GM10266 (cell line): ENCODE measurements around the gene UGT3A1.
"Not testable (repeated sequence)": the region's sequence is repeated elsewhere in the genome, so short reads cannot be mapped to it uniquely, and the experiment has no call there.

ENCODE experiments used
- DNase-seq: peaks from one replicate; pipeline ENCODE4 v3.0.0; 2012; ENCODE audit errors: extremely low spot score
- TF ChIP-seq, protein P1 (sequence below): IDR thresholded peaks from 2 replicates; pipeline ENCODE4 v1.5.1; 2012; ENCODE audit warnings: mild to moderate bottlenecking, low read depth; ENCODE audit not compliant: control insufficient read depth, insufficient read depth; ENCODE audit errors: missing control alignments

Gene UGT3A1, protein sequence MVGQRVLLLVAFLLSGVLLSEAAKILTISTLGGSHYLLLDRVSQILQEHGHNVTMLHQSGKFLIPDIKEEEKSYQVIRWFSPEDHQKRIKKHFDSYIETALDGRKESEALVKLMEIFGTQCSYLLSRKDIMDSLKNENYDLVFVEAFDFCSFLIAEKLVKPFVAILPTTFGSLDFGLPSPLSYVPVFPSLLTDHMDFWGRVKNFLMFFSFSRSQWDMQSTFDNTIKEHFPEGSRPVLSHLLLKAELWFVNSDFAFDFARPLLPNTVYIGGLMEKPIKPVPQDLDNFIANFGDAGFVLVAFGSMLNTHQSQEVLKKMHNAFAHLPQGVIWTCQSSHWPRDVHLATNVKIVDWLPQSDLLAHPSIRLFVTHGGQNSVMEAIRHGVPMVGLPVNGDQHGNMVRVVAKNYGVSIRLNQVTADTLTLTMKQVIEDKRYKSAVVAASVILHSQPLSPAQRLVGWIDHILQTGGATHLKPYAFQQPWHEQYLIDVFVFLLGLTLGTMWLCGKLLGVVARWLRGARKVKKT

DNA sequence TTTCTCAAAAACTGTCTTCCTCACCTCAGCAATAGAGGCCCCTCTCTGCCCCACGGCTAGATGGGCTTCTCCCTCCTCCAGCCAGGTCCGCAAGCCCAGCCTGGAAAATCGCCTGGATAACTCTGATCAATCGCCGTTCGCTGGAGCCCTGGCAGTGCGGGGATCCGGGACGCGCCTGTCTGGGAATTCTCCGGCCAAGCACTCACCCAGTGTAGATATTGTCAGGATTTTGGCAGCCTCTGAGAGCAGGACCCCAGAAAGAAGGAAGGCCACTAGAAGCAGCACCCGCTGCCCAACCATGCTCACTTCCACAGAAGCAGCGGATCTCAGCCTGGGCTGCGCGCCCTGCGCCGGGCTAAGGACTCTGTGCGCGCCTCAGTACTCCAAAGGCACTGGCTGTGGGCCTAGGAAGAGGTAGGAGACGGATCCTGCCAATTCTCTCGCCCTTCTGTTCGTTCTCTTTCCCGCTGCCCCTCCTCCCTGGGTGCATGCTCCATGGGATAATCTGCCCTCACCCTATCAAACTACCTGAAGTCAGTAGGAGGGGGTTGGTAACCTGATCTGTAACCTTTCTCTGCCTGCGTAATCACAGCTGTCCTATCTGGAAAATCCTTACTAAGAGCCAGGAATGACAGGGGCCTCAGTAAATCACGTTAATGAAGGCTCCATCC lies at the start of gene UGT3A1:
UGT3A1 (minus strand) TSS at position 450 of the 671 bp plus-strand sequence; CDS start at position 300, 150 bp downstream.
- no peak for DNase-seq
- TF ChIP-seq, protein P1, sequence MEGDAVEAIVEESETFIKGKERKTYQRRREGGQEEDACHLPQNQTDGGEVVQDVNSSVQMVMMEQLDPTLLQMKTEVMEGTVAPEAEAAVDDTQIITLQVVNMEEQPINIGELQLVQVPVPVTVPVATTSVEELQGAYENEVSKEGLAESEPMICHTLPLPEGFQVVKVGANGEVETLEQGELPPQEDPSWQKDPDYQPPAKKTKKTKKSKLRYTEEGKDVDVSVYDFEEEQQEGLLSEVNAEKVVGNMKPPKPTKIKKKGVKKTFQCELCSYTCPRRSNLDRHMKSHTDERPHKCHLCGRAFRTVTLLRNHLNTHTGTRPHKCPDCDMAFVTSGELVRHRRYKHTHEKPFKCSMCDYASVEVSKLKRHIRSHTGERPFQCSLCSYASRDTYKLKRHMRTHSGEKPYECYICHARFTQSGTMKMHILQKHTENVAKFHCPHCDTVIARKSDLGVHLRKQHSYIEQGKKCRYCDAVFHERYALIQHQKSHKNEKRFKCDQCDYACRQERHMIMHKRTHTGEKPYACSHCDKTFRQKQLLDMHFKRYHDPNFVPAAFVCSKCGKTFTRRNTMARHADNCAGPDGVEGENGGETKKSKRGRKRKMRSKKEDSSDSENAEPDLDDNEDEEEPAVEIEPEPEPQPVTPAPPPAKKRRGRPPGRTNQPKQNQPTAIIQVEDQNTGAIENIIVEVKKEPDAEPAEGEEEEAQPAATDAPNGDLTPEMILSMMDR: no peak

DNA sequence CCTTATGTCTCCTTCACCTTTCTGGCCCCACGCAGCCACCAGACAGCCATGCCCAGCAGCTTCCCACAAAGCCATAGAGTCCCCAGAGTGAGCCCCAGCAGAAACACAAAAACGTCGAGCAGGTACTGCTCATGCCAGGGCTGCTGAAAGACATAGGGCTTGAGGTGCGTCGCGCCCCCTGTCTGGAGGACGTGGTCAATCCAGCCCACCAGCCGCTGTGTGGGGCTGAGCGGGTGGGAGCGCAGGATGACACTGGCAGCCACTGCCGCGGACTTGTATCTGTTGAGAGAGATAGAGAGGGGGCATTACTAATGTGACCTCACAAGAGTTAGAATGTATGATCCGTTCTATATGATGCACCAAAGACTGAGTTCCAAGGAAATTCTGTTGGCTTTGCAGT lies 44.5 kb upstream of the UGT3A1 start:
- TF ChIP-seq, protein P1: no peak
- no peak for DNase-seq

DNA sequence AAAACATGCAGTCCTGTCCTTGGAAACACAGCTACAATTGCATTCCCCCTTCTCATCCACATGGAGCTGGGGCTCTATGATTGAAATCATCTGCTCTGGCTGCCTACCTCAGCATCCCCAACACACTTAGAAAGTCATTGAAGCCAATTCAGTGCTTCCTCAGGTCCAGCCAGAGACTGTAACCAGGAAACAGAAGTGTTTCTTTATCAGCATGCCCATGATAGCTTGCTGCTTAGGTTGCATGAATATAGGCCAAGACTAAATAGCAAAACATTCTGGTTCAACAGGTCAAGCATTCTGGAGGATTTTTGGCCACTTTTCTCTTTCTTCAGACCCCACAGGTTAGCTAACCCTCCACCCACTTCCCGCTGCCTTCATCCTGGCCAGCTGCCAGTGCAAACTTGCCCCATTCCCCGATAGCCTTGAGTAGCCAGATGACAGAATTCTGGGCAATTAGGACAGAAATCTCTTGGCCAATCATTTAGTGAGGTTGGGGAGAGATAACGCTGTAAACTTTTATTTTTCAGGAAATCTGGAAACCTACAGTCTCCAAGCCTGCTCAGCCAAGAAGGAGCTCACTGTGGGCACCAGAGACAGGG lies 43.4 kb upstream of the UGT3A1 start:
- not testable (repeated sequence) for DNase-seq

DNA sequence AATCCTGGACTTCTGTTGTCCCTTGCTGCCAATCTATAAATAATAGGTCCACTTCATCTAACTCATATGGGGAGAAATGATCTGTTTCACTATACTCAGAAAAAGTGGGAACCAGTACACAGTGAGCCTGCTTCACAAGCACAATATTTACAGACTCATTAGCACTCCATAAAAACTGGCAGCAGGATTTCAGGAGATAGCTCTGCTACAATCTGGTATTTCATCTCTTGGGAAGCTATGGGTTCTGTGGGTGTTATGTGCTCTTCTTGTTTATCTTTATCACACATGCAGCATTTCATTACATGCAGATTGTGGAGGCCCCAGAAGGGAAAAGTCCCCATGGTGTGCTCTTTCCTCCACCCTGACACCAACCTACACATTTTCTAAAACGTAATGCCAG lies 42.3 kb upstream of the UGT3A1 start:
- DNase-seq: no peak
- TF ChIP-seq, protein P1: no peak

DNA sequence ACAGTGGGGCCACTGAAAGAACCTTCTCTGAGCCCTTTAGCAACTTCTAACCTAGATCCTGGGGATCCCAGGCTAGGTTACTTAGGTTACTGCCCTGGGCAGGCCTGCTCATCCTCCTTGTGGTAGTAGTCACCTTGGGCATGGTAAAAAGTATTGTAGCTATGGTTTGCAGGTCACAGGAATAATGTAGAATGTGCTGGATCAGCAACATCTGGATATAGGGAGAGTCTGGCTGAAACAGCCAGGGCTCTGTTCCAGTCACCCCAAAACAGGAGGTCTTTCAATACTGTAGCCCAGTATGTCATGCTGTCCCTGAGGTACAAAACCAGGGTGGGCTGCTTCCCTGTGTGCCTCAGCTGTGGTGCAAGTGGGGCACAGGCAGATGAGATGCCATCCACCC lies 41.9 kb upstream of the UGT3A1 start:
- TF ChIP-seq, protein P1: no peak
- no peak for DNase-seq

DNA sequence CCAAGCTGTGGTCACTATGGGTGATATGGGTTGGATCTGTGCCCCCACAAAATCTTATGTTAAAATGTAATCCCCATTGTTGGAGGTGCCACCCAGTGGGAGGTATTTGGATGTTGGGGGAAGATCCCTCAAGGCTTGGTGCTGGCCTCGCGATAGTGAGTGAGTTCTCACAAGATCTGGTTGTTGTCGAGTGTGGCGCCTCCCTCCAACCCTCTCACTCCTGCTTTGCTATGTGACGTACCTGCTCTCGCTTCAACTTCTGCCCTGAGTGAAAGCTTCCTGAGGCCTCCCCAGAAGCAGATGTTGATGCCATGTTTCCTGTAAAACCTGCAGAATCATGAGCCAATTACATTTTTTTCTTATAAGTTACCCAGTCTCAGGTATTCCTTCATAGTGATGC lies 40.0 kb upstream of the UGT3A1 start:
- TF ChIP-seq, protein P1: no peak
- DNase-seq: no peak

DNA sequence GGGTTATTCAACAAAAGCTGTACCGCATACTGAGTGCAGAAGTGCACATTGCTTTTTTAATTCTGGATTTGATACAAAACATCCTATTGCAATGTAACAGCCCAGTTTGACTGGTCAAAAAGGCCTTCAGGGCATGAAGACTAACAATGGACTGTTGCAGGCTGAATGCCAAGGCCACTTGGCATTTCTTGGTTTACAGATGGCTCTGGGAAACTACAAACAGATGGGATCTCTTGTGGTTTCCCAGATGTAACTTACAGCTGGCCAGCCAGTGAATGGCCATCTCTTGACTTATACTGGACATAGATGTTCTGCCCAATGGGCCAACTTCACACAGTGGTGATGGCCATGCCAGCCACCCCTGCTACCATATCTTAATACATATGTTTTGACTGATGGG lies 38.7 kb upstream of the UGT3A1 start:
- no peak for DNase-seq
- TF ChIP-seq, protein P1: no peak
